GM21529 (cell line): ENCODE results near the gene DNAJB8.

Experiments
- ATAC-seq: cut with Tn5 transposase; IDR thresholded peaks from one replicate; pipeline ENCODE4 v1.9.1; 2021; ENCODE audit not compliant: unreplicated experiment

The DNAJB8 gene

DNA sequence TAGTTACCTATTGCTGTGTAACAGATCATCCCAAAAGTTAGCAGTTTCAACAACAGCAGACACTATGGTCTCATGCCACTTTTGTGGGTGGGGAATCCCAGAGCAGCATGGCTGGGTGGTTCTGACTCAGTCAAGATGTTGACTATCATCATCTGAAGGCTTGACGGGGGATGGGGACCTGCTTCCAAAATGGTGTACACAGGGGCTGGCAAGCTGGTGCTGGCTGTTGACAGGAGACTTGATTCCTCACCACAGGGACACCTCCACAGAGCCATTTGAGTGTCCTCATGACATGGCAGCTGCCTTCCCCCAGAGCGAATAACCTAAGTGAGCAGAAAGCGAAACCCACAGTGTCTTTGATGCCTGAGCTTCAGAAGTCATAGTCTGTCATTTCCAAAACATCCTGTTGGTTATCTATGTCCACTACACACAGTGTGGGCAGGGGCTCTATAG lies 19.1 kb downstream of the DNAJB8 start:
- no peak for ATAC-seq

DNA sequence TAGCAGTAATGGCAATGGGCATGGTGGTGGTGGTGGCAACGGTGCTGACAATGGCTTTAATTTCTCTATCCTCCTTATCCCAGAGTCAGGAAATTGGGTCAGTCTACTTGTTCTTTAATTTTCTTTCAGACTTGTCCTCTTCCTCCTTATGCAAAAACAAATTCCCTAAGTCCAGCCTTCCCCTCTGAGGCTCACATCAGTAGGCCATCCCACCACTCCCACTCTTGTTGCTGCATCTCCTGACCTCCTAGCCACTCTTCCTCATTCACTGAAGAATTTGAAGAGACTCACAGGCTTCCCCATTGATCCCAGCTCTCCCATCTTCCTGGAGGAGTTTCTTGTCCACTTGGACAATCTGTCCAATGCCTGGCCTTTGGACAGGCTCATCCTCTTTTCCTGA lies 19.9 kb downstream of the DNAJB8 start:
- no peak for ATAC-seq

DNA sequence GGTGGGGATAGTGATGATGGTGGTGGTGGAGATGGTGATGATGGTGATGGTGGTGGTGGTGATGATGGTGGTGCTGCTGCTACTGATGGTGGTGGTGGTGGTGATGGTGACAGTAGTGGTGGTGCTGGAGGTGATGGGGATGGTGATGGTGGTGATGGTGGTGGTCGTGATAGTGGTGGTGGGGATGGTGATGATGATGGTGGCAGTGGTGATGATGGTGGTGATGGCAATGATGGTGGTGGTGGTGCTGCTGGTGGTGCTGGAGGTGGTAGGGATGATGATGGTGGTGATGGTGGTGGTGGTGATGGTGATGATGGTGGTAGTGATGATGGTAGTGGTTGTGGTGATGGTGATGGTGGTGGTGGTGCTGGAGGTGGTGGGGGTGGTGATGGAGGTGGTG lies 21.3 kb downstream of the DNAJB8 start:
- no peak for ATAC-seq

DNA sequence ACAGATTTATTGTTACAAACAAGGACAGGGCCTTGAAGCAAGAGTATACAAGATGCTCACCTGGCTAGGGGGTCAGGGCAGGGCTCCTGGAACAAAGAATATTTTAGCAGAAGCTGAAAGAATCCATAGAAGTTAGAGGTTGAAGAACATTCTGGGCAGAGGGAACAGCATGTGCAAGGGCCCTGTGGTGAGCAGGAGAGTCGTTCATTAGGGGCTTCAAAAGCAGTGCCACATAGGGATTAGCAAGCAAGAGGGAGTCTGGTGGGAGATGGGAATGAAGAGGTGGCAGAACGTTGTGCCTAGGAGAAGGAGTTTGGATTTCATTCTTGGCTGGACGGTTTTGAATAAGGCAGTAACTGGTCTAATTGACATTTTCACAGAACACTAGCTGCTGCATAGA lies 22.9 kb downstream of the DNAJB8 start:
- ATAC-seq, result no peak

DNA sequence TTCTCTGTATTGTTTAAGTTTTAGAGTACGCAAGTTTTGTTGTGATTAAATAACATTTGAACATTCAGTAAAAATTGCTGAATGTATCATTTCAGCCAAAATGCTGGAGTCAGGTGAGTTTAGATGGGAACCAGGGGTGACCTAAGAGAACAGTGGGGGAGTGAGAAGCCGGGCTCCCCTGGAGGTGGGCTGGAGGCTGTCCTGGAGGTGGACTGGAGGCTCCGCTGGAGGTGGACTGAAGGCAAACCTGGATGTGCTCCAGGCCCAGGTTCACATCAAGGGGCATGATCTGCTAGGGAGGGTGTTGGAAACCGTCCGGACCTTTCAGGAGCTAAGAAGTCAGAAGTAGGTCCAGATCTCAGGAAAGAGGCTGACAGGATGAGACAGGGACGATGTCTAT lies 23.7 kb downstream of the DNAJB8 start:
- no peak for ATAC-seq

DNA sequence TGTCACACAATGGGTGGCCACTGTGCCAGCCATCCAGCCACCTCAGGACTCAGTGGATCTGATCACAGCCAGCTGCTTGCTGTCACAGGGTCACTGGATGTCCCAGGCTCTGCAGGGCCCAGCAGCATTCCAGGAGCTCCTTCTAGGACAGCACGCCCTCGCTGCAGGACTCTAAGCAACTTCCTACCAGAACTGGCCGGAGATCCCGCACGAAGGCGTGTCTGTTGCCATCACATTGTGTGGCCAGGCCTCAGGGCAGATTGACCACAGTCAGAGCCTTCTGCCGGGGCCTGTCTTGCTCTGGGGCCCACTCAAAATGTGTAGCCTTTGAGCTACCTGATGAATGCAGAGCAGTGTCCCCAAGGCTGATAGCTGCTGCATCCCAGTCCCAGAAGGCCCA lies 24.6 kb downstream of the DNAJB8 start:
- no peak for ATAC-seq

DNA sequence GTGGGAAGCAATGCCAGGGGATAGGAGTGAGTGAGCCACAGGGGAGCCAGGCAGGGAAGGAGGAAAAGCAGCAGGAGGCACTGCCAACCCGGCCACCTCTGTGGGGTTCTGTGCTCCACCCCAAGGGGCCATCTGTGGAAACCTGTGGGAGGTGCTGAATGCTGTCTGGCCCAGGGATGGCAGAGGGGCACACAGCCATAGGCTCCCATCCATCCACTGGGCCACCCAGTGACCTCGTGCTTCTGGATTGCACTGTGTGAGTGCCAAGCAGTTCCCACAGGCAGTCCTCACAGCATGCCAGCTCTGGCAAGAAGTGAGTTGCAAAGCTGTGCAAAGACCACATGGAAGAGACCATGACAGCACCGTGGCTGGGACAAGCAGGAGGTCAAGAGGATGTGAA lies 27.5 kb downstream of the DNAJB8 start:
- no peak for ATAC-seq

DNA sequence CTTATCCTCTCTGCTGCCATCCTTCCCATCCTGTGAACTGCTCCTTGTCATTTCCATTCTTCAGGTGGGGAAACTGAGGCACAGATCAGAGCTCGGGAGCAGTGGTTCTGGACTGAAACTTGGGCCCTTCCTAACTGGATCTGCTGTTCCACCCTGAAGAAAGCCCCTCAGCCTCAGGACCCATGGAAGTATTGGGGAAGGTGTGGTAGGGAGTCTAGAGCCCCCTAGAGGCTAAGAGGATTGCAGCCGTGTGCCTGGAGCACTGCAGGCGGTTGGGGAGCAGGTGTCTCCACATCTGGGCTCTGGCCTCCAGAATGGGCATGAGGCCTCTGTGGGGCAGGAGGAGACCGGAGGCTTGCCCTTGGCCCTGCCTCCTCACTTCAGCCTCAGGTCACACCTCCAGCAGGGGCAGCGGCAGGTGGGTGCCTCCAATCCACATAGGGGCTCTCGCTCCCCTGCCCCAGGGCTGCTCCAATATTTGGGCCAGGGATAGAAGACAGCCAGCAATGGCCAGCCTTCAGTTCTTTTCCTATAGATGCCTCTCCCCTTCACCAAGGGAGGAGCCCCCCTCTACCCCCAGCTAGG lies 28.1 kb downstream of the DNAJB8 start:
- ATAC-seq, result no peak

DNA sequence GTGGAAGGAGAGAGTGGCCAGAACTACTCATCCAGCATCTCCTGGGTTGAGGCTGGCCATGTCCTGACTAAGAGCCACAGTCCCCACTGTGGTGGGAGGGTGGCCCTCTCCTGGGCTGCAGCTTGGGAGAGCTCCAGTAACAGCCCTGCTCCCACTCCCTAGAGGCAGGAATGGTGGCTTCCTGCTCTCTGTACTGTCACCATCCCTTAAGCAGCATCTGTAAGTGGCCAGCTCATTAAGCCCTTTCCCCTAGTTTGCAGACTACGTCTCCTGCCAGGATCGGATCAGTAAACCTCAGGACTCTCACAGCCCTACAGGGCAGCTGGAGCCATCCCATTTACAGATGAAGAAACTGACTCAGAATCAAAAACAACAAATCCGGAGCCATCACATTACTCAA lies 30.5 kb downstream of the DNAJB8 start:
- ATAC-seq, result no peak

DNA sequence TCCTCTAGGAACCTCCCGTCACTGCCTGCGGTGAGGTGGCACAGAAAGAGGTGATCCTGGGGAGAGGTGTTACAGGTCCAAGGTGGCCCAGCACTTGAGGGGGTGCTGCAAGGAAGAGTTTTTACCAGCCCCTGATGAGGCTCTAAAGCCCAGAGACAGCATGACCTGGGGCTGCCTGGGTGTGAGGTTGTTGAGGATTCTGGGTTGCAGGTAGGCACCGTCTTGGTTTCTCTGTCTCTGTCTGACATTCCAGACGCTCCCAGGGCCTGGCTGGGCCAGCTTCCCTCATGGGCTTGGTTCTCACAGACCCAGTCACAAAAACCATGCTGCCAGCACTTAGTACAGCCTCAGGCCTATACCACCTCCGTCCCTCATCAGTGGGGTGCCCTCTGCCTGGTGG lies 31.1 kb downstream of the DNAJB8 start:
- ATAC-seq, result no peak

DNA sequence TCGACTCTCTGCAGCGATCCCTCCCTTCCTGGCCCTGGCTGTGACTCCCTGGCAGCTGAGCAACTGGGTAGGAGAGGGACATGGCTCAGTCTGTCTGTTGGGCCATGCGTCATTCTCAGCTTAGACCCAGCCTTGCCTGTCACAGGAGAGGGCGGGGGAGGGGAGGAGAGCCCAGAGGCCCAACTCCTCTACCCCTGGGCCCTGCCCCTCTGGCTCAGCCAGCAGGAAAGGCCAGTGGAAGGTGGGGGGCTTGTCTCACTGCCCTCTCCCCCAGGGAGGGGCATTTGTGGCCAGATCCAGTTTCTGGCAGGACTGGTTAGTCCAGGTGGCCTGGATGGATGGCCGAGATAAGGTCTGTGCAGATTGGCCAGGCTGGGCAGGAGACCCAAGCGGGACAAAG lies 31.6 kb downstream of the DNAJB8 start:
- no peak for ATAC-seq

DNA sequence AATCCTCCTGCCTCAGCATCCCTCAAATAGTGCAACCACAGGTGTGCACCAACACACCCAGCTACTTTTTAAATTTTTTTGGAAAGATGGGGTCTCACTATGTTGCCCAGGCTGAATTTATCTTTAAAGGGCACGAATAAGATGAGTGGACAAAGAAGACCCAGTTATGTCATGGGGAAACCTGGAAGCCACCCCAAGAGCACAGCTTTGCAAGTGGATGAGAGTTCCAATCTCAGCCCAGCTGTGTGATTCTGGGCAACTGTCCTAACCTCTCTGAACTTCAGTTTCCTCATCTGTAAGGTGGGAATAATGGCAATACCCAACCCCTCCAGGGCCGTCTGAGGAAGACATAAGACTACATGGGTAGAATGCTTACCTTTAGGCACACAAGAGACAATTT lies 32.2 kb downstream of the DNAJB8 start:
- ATAC-seq, result no peak

DNA sequence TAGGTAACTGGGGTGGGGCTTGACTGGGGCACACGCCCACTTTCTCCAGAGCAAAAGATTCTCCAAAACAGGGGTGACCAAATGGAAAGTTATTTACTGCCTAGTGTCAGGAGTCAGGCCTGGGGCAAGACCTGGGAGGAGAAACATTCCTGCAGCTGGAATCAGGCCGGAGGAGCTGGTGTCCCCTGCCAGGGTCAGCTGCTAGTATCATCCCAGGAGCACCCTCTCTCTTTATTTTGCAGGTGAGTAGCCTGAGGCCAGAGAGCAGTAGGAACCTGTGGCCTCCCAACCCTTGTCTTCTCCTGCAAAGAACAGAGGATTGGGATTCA lies 32.9 kb downstream of the DNAJB8 start:
- ATAC-seq, result no peak

DNA sequence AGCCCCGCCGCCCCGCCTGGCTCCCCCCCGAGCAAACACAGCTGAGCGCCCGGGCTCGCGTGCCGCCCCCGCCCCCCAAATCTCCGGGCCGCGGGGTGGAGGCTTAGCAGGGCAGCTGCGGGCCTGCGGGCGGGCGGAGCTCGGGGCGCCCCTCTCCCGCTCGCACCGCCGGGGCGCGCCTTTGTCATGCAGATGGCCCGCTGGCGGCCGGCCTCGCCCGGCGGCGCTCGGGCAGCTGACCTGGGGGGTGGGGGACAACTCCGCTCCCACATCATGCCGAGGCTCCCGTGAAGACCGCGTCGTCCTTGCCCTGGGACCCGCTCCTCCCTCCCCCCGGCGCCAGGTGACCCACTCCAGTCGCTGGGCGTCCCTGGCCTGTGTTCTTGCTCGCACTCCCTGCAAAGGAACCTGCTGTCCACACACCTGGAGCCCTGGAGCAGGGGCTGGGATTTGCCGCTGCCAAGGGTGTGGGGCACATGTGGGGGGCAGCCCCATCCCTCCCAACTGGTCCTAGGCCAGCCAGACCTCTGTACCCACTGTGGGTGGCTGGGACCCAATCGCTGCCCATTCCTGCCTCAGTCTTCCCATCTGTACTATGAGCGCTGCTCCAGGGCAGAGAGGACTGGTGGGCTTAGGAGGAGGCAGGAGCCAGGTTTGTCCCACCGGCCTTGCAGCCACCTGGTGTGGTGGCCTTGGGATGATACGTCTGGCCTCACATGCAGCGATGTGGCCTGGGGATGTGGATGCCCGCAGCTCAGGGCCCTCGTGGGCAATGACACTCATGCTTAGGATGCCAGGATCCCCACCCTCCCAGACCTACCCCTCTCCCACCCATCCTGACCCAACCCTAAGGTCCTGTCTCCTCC lies 33.5 kb downstream of the DNAJB8 start:
- ATAC-seq, result no peak

DNA sequence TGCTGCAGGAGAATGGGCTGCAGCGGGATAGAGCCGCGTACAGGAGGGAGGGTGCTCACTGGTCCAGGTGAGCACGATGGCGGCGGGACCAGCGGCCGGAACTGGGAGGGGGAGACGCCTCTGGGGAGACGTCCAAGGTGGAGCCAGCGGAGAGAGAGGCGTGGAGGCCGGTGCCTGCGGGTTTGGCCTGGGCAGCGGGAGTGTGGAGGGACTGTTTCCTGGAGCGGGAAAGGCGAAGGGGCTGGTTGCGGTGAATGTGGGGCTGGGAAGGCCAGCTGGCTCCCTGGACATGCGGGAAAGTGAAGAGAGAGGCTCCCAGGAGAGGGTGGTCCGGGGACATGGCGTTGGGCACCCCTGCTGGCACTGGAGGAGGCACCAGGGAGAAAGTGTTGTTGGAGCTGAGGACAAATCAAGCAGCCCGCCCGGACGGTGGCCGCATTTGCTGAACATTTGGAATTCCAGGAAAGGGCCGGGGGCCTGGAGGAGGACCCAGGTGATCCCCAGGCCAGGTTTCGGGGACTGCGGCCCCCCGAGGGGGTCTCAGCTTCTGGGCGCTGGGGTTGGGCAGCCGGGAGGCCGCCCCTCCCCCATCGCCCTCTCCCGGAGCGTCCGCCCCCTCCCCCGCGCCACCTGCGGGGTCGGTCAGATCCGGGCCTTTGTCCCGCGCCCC lies 34.3 kb downstream of the DNAJB8 start:
- ATAC-seq, result no peak

DNA sequence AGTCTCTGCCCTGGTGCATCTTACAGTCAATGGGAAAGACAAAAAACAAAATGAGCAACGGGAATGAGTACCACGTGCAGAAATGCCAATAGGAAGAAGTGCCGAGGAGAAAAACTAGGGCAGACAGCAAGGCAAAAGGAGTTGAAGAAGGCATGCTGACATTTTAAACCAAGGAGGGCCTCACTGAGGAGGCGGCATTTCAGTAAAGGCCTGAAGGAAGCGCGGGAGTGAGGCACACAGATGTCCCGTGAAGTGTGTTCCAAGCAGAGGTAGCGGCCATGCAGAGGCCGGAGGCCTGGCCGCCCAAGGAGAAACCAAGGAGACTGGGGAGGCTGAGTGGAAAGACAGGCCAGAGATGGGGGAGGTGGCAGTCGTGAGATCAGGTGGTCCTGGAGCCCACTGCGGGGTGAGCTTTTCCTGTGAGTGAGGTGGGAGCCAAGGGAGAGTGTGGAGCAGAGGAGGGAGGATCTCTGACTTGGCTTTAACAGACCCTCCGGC lies 34.8 kb downstream of the DNAJB8 start:
- no peak for ATAC-seq

DNA sequence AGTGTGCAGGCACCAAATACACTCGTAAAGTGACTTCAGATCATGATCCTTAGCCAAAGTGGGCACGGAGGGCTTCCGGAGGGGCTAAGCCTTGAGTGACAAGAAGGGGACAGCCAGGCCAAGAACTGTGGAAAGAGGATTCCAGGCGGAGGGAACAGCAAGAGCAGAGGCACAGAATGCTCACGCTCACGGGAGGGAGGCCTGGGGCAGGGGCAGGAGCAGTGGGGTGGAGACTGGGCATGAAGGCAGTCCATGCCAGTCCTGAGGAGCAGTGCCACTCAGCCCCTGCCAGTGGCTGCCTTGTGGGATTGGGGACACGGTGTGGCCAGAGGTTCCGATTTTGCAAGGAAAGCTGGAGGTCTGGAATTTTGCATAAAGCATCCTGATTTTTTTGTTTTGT lies 36.0 kb downstream of the DNAJB8 start:
- ATAC-seq, result no peak

DNA sequence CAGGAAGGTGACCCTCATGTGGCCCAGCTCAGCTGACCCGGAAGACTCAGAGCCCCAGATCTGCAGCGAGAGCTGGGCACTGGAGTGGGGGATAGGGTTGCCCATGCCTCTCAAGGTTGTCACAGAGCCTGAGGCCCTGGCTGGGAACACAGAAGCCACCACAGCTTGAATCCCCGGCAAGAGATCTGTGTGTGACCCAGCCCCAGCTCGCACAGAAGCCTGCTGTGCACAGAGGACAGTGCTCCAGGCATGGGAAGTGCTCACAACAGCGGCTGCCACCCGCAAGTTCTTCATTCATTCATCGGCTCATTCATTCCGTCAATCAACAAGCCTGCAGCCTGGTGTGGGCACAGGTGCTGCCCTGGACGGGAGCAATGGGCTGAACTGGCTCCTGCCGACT lies 36.4 kb downstream of the DNAJB8 start:
- ATAC-seq, result no peak

DNA sequence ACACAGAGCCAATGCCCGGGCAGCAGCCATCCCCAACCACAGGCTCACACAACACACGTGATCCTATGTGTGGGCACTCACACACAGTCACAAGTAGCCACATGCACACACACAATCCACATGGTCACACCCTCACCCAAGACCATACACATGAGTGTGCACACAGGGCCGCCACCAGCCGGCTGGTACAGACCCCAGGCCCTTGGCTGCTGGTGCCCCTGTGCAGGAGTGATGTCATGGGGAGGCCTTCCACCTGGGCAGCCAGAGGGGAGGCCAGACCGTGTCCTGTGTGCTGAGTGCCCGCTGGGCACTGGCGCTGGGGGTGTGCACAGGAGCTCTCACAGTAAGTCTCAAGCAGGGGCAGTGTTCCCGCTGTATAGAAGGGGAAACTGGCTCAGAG lies 36.9 kb downstream of the DNAJB8 start:
- ATAC-seq, result no peak

DNA sequence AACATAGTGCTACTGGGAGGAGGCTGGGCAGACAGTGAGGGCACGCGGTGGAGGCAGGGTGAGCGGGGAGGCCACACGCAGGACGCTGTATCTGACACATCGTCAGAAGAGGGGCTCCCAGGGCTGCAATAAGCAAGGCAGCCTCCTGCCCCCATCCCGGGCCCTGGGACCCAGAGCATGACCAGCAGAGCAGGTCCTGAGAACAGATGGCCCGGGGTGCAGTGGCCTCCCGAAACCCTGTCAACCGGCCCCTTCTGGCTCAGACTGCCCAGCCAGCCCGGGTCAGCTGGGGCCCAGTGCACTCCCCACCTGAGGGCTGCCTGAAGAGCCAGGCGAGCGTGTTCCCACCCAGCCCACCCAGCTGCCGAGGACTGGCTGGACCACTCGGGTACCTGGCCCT lies 37.4 kb downstream of the DNAJB8 start:
- ATAC-seq, result no peak

DNA sequence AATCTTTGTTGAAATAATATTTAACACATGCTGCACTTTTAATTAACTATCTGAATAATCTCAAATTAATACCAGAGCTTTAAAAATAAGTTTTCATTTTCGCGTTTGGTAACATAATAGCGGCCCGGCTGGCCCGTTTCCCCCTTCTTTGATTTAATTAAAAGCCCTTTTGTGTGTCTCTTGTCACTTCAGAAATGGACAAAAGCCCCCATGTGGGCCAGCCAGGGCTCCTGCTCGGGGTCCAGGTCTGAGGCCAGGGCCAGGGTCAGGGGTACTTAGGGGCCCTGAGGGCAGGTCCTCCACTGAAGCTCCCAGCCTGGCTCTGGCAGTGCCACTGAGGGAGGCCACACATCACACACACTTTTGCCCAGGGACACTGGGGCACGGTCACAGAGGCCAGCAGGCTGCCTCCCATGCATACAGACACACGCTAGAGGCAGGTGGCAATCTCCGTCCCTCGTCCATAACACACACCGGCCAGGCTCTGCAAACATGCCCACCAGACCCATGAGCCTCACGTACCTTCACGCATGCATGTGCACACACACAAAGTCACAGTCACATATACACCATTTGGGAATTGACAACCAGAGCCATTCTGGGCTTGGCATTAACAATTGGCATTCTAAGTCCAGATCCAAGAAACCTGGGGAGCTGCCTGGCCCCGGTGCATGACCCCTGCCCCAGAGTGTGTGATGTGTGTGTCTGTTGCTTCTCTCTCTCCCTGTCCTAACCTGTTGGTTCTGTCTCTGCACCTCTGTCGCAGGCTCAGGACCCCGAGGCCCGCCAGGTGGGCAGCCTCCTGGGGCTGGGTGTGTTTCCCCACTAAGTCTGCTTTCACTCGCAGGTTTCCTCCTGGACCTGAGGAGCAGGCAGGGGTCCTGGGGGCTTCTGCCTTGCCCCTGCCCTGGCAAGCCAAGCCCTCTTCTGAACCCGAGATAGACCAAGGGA lies 38.5 kb downstream of the DNAJB8 start:
- no peak for ATAC-seq
